Astrocyte of the cerebellum (primary cell): ENCODE measurements around the gene RNU6-9.

Experiments
- DNase-seq: peaks from one replicate; pipeline ENCODE4 v3.0.0-alpha.2; 2011; ENCODE audit warnings: low read depth
- H3K4me3 ChIP-seq: 2 replicates; pipeline ENCODE4 v1.5.1; 2011; ENCODE audit warnings: mild to moderate bottlenecking, low read depth, low read length, moderate library complexity
- CTCF ChIP-seq: IDR thresholded peaks from 2 replicates; pipeline ENCODE4 v1.5.1; 2012; ENCODE audit warnings: low read length, low read depth, moderate library complexity, mild to moderate bottlenecking; ENCODE audit errors: missing control alignments
- in situ Hi-C: cut with HindIII; loops from 2 replicates; pipeline ENCODE4 v1.10.0; 2017; ENCODE audit warnings: low sequenced_read_pairs

The RNU6-9 gene

GRCh38 chr19:927351-927779 is 34.1 kb downstream of the RNU6-9 start:
- no peak for DNase-seq
- H3K4me3 ChIP-seq = peak overlapping the region; percentile 82
- TF ChIP-seq CTCF = no peak
- in situ Hi-C loops = no loop called here

DNA sequence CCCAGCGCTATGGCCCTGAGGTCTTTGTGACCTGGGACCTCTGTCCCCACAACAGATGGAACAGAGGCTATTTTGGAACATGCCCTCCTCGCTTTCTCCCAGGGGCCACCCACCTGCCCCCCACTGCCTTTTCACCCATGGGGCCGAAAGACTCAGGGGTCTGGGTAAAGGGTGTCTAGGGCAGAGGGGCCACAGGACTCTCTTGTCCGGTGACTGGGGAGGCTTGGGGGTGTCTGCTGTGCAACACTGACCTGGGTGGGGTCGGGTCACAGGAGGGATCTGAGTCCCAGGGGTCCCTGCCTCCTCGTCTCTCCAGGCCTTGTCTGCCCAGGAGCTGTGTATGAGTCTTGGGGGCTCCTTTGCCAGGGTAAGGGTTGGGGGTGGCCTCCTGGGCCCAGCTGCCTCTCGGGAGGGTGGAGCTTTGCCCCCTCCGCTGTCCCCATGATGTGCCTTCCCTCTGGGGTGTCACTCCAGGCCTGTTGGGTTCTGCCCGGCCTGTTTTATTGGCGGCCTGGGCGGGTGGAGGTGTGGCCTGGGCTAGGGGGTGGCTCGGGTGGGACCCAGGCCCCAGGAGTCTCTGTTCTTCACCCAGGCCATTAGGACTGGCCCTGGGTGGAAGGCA is 34.6 kb downstream of the RNU6-9 start:
- in situ Hi-C loops = no loop called here
- DNase-seq = no peak

DNA sequence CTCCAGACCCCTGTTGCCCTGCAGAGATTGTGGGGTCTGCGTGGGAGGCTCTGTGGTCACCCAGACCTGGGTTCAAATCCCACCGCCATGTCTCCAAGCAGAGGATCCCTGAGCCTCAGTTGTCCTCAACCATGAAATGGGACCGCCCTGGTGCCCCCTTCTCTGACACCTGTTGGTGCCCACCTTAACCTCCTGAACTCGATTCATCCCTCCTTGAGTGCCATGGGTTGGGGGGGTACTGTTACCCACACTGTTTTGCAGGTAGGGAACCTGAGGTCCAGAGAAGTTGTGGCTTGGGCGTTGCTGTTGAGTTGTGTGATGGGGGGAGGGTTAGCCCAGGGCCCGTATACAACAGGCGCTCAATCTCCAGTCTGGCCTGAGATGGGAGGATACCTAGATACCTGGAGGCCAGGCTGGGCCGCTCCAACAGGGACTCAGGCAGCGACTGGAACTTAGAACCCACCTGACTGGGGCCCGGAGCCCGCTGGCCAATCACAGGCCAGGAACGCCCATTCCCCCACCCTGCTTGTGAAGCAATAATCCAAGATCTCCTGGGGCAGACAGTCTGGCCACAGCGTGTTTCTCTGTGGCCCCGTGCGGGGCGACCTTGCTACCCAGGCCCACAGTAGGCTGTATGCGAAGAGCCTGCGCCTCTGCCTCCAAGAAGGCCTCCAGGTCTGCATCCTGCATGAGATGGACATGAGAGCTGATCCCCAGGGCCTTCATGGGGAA is 35.4 kb downstream of the RNU6-9 start:
- no peak for TF ChIP-seq CTCF
- H3K4me3 ChIP-seq = no peak overlapping the region
- no peak for DNase-seq
- in situ Hi-C loops = no loop called here

More for the DNA sequence above, 34.6 kb downstream of the RNU6-9 start:
- peak overlapping the region; percentile 82 for H3K4me3 ChIP-seq
- no peak for TF ChIP-seq CTCF

- no peak overlapping the region for H3K4me3 ChIP-seq
- no peak for DNase-seq
- TF ChIP-seq CTCF = no peak
- in situ Hi-C loops = no loop called here
Measured at GRCh38 chr19:929203-929890, 36.1 kb downstream of the RNU6-9 start.

GRCh38 chr19:929891-930258 is 36.6 kb downstream of the RNU6-9 start:
- in situ Hi-C loops = no loop called here
- no peak overlapping the region for H3K4me3 ChIP-seq
- no peak for DNase-seq
- TF ChIP-seq CTCF = no peak

GRCh38 chr19:931860-932647 is 38.8 kb downstream of the RNU6-9 start:
- TF ChIP-seq CTCF = no peak
- in situ Hi-C loops = no loop called here
- H3K4me3 ChIP-seq = no peak overlapping the region
- DNase-seq = no peak
